Upper lobe of left lung (tissue), 6 donors: ENCODE results near the gene LCT. TPM values are rescaled to one million over a fixed set of nuclear protein-coding genes. Genes with fewer than 3 reads are reported as not detected.
A peak's percentile ranks its signal among the peaks of the same experiment; 100 is the strongest.

Experiments
- ATAC-seq, 2 donors: fragments of 200-7000 bp; cut with Tn5 transposase; one replicate each; pipeline ENCODE4 v1.9.1; 2022; ENCODE audit warnings: mild to moderate bottlenecking in 2 of 2, moderate library complexity in 2 of 2; ENCODE audit not compliant: low FRiP score in 2 of 2
- DNase-seq, 2 donors: peaks; one replicate each; pipeline ENCODE4 v3.0.0-alpha.2; 2019 to 2020
- H3K27ac ChIP-seq, 4 donors: fragments of 200-600 bp; sonication (generic); one replicate each; pipeline ENCODE4 v1.5.1; 2016 to 2019
- H3K27me3 ChIP-seq, 4 donors: fragments of 200-600 bp; sonication (generic); one replicate each; pipeline ENCODE4 v1.5.1; 2017 to 2019
- H3K36me3 ChIP-seq, 4 donors: fragments of 200-600 bp; sonication (generic); one replicate each; pipeline ENCODE4 v1.5.1; 2016 to 2019
- H3K4me1 ChIP-seq, 4 donors: fragments of 200-600 bp; sonication (generic); one replicate each; pipeline ENCODE4 v1.5.1; 2018 to 2019
- H3K4me3 ChIP-seq, 4 donors: fragments of 200-600 bp; sonication (generic); one replicate each; pipeline ENCODE4 v1.5.1; 2017 to 2019; ENCODE audit warnings: mild to moderate bottlenecking in 2 of 4, moderate library complexity in 1 of 4
- H3K9me3 ChIP-seq, 4 donors: fragments of 200-600 bp; sonication (generic); one replicate each; pipeline ENCODE4 v1.5.1; 2018 to 2019
- EP300 ChIP-seq, 4 donors: sonication (generic); formaldehyde crosslinking; IDR thresholded peaks; one replicate each; pipeline ENCODE4 v1.5.1; 2017; ENCODE audit warnings: antibody characterized with exemption in 4 of 4, control low read depth in 2 of 4
- POLR2A ChIP-seq, 4 donors: fragments of 450-650 bp; IDR thresholded peaks; one replicate each; pipeline ENCODE4 v1.5.1; 2016 to 2017; ENCODE audit warnings: antibody characterized with exemption in 4 of 4, mild to moderate bottlenecking in 2 of 4
- POLR2AphosphoS5 ChIP-seq, 2 donors: sonication (generic); formaldehyde crosslinking; IDR thresholded peaks; one replicate each; pipeline ENCODE4 v1.5.1; 2017; ENCODE audit warnings: antibody characterized with exemption in 2 of 2
- WGBS, 2 donors: methylation state at CpG; one replicate each; pipeline ENCODE4 v1.1.5; 2017 to 2018; 5-methylcytosine and 5-hydroxymethylcytosine counted together
- total RNA-seq, 6 donors: library from RNA; depleted of rRNA in 4 of 6; stranded (reverse); fragments of >200 nt in 4 of 6; gene quantifications; one replicate each; pipeline versions ENCODE4 v1.1.0 to v1.2.1, GENCODE V29; 2016 to 2021
- TF ChIP-seq, protein P1 (sequence below), 6 experiments: fragments of 450-650 bp in 4 of 6; fragments of 200-600 bp in 2 of 6; sonication (generic) in 2 of 6; IDR thresholded peaks; one replicate each; pipeline ENCODE4 v1.5.1; 2016 to 2019; ENCODE audit warnings: antibody characterized with exemption in 6 of 6
- donor health status: DM: no; HTN: no; CAD: no; lungs with moderate emphysema.
- donor health status: DM: no; HTN: yes; CAD: no; lungs with severe emphysema.

LCT gene
- total RNA-seq, 6 donors from 2014 or later, result 0.03 to 0.20 TPM; not detected in 4

DNA sequence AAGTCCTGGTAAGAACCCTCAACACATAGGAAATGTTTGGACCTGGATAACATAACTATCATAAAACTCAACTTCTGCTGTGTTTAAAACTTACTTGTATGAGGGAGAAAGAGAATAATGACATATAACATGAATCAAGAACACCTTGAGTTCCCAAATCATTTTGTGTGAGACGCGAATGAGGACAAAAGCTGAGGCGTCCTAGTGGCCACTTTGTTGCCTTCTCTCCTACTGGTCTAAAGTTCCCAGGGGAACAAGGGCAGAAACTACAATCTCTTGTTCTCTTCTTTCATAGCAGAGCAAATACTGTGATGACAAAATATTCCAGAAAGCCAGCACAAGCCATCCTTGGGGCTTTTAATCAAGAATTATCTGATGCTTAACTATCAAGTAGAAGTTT is 8.3 kb upstream of the LCT start:
- H3K4me3 ChIP-seq, result no peak overlapping the region
- H3K27me3 ChIP-seq, result no peaks in the 10 kb centered on the region
- H3K4me1 ChIP-seq, result peaks cover 7 to 12% (median 10%) of the 10 kb centered on the region in 4 donors
- DNase-seq (no peak), ATAC-seq (no peak)
- peaks cover 2 to 61% (median 13%) of the 10 kb centered on the region in 4 donors for H3K36me3 ChIP-seq
- WGBS, 2 donors, result 91 to 99% methylated on average over 3 of the region's 3 CpGs
- no peak overlapping the region for H3K27ac ChIP-seq
- H3K9me3 ChIP-seq, result no peaks in the 10 kb centered on the region
- TF ChIP-seq, protein P1, sequence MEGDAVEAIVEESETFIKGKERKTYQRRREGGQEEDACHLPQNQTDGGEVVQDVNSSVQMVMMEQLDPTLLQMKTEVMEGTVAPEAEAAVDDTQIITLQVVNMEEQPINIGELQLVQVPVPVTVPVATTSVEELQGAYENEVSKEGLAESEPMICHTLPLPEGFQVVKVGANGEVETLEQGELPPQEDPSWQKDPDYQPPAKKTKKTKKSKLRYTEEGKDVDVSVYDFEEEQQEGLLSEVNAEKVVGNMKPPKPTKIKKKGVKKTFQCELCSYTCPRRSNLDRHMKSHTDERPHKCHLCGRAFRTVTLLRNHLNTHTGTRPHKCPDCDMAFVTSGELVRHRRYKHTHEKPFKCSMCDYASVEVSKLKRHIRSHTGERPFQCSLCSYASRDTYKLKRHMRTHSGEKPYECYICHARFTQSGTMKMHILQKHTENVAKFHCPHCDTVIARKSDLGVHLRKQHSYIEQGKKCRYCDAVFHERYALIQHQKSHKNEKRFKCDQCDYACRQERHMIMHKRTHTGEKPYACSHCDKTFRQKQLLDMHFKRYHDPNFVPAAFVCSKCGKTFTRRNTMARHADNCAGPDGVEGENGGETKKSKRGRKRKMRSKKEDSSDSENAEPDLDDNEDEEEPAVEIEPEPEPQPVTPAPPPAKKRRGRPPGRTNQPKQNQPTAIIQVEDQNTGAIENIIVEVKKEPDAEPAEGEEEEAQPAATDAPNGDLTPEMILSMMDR (IDR thresholded peaks at IDR 0.05), result no peak
- TF ChIP-seq EP300 (IDR thresholded peaks at IDR 0.05), result no peak
- no peak for TF ChIP-seq POLR2A (IDR thresholded peaks at IDR 0.05)
- TF ChIP-seq POLR2AphosphoS5 (IDR thresholded peaks at IDR 0.05), result no peak

DNA sequence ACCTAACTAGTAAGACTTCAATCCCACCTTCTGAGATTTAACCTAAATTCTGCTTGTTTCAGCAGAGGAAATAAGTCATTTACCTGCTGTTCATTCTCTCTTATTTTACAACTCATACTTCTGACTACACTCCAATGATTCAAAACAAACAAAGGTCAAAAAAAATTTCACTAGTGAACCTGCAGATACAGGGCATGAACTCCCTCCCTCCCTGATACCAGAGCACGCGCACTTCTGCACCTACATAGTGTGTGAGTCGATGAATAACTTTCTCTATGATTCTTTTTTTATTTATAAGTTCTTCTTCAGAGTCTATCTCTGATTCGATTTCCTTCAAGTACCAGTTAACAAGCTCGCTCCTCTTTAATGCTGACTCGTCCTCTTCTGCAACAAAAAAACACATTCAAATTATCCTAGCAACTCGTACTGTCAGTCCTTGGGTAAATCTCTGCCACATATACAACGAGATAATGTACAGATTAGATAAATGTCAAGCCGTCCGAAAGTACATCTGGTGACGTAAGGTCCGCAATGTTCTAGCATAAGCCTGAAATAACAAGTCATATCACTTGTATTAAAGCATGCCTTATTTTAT is 7.4 kb upstream of the LCT start:
- Histone ChIP-seq H3K27ac (no peak overlapping the region), H3K36me3 (peaks cover 2 to 56% (median 13%) of the 10 kb centered on the region in 4 donors), H3K27me3 (no peaks in the 10 kb centered on the region), H3K4me3 (no peak overlapping the region), H3K4me1 (peaks cover 10 to 19% (median 15%) of the 10 kb centered on the region in 4 donors), H3K9me3 (no peaks in the 10 kb centered on the region)
- WGBS, 2 donors, result 89 to 90% methylated on average over 12 of the region's 12 CpGs
- no peak for DNase-seq
- ATAC-seq, result no peak
- TF ChIP-seq EP300 (IDR thresholded peaks at IDR 0.05) (no peak), POLR2AphosphoS5 (IDR thresholded peaks at IDR 0.05) (no peak), POLR2A (IDR thresholded peaks at IDR 0.05) (no peak)
- TF ChIP-seq, protein P1 (IDR thresholded peaks at IDR 0.05), result no peak

DNA sequence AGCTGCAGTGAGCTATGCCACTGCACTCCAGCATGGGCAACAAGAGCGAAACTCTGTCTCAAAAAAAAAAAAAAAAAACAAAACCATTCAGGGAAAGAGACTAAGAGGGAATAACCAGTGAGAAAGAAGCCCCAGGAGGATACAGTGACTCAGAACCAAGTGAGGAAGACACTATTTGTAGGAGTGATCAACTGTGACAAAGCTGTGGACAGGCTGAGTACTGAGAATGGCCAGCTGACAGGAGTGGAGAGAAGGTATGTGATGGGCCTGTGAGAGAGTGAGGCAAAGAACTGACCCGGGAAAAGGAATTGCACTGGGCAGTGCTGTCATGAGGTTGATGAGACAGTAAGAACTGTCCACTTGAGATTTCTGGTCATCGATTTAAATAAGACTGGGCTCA is 6.7 kb upstream of the LCT start:
- H3K4me3 ChIP-seq, result no peak overlapping the region
- no peak overlapping the region for H3K27ac ChIP-seq
- H3K9me3 ChIP-seq, result no peaks in the 10 kb centered on the region
- WGBS, 2 donors, result 91 to 92% methylated on average over 3 of the region's 3 CpGs
- no peaks in the 10 kb centered on the region for H3K27me3 ChIP-seq
- H3K4me1 ChIP-seq, result peaks cover 10 to 19% (median 15%) of the 10 kb centered on the region in 4 donors
- DNase-seq (no peak), ATAC-seq (no peak)
- no peak for TF ChIP-seq EP300 (IDR thresholded peaks at IDR 0.05)
- no peak for TF ChIP-seq POLR2A (IDR thresholded peaks at IDR 0.05)
- H3K36me3 ChIP-seq, result peaks cover 0 to 51% (median 13%) of the 10 kb centered on the region in 4 donors

DNA sequence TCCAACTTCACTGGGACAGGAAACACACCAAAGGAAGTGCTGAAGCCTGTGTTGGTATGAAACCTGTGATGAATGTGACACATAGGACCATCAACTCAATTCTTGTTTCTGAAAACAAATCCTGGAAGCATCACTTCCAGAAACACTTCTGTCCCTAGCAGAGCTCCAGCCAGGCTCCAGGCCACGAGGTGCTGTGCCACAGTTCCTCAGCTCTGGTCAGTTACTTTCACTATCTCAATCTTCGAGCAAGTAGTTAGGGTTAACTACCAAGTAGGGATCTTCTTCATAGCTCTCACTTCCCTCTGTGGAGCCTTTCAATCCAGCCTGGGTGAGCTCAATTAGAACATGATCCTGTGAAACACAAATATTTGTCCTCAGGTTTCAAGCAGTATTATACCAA is 3.6 kb upstream of the LCT start:
- 32 to 40% methylated on average over 1 to 2 of the region's 2 CpGs for WGBS, 2 donors
- TF ChIP-seq EP300 (IDR thresholded peaks at IDR 0.05), result no peak
- TF ChIP-seq POLR2AphosphoS5 (IDR thresholded peaks at IDR 0.05), result no peak
- TF ChIP-seq, protein P1 (IDR thresholded peaks at IDR 0.05), result no peak
- no peak for TF ChIP-seq POLR2A (IDR thresholded peaks at IDR 0.05)
- peaks cover 10 to 19% (median 15%) of the 10 kb centered on the region in 4 donors for H3K4me1 ChIP-seq
- H3K4me3 ChIP-seq, result peak overlapping the region in 1 of 4 donors; percentile 2
- ATAC-seq (peak in 1 of 2 donors; percentile 72), DNase-seq (peak in 1 of 2 donors; percentile 22)
- no peaks in the 10 kb centered on the region for H3K9me3 ChIP-seq
- peaks cover 0 to 27% (median under 1%) of the 10 kb centered on the region in 4 donors for H3K36me3 ChIP-seq
- H3K27me3 ChIP-seq, result no peaks in the 10 kb centered on the region
- H3K27ac ChIP-seq, result peak overlapping the region; percentile 38 to 85 (median 54)

DNA sequence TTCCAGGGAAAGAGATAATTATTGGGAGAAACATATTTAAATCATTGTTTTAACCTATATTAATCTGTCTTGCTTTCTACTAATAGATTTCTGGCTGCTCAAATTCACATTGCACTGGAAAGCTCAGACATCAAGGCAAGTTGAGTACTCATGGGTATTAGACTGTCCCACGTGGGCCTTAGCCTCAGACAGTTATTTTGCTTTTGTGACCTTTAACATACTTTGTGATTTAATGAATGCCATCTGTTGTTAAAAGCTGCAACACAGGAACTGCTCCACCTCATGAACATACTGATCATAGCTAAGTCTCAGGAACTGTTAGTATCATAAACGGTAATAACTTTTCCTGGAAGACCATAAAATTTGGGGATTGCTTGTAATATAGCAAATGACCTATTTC is 2.7 kb upstream of the LCT start:
- no peak for TF ChIP-seq POLR2A (IDR thresholded peaks at IDR 0.05)
- TF ChIP-seq POLR2AphosphoS5 (IDR thresholded peaks at IDR 0.05), result no peak
- TF ChIP-seq, protein P1 (IDR thresholded peaks at IDR 0.05), result no peak
- no peak for TF ChIP-seq EP300 (IDR thresholded peaks at IDR 0.05)
- peaks cover 0 to 18% (median 0%) of the 10 kb centered on the region in 4 donors for H3K36me3 ChIP-seq
- no peaks in the 10 kb centered on the region for H3K9me3 ChIP-seq
- peaks cover 10 to 19% (median 15%) of the 10 kb centered on the region in 4 donors for H3K4me1 ChIP-seq
- H3K4me3 ChIP-seq, result no peak overlapping the region
- no peaks in the 10 kb centered on the region for H3K27me3 ChIP-seq
- ATAC-seq (peak in 1 of 2 donors; percentile 77), DNase-seq (no peak)
- WGBS, 2 donors, result 41 to 46% methylated on average over 2 of the region's 2 CpGs
- peak overlapping the region in 2 of 4 donors; percentile 61 to 85 for H3K27ac ChIP-seq
